ENCODE data around the gene MANBA.
"Not testable (repeated sequence)": the region's sequence is repeated elsewhere in the genome, so short reads cannot be mapped to it uniquely, and the experiment has no call there.

MANBA gene

GRCh38 chr4:102619021-102619420, 141.7 kb downstream of the MANBA start:
- not testable (repeated sequence) for FAIRE-seq

- FAIRE-seq = no peak
Measured at GRCh38 chr4:102616636-102617035, 144.1 kb downstream of the MANBA start.

GRCh38 chr4:102614801-102615200, 146.0 kb downstream of the MANBA start:
- FAIRE-seq = no peak

GRCh38 chr4:102612824-102613366, 147.9 kb downstream of the MANBA start:
- no peak for FAIRE-seq

GRCh38 chr4:102612210-102612609, 148.6 kb downstream of the MANBA start:
- FAIRE-seq = no peak

GRCh38 chr4:102610476-102610875, 150.3 kb downstream of the MANBA start:
- FAIRE-seq = no peak

- no peak for FAIRE-seq
Measured at GRCh38 chr4:102610007-102610406, 150.8 kb downstream of the MANBA start.

- no peak for FAIRE-seq
Measured at GRCh38 chr4:102608190-102608589, 152.6 kb downstream of the MANBA start.

GRCh38 chr4:102606846-102607450, 153.8 kb downstream of the MANBA start:
- FAIRE-seq = no peak

GRCh38 chr4:102606261-102606660, 154.5 kb downstream of the MANBA start:
- no peak for FAIRE-seq

- FAIRE-seq = no peak
Measured at GRCh38 chr4:102604222-102604940, 156.4 kb downstream of the MANBA start.

GRCh38 chr4:102601586-102602227, 159.1 kb downstream of the MANBA start:
- no peak for FAIRE-seq

GRCh38 chr4:102600689-102601088, 160.1 kb downstream of the MANBA start:
- FAIRE-seq = no peak

GRCh38 chr4:102599886-102600285, 160.9 kb downstream of the MANBA start:
- no peak for FAIRE-seq

GRCh38 chr4:102599455-102599854, 161.3 kb downstream of the MANBA start:
- no peak for FAIRE-seq

GRCh38 chr4:102598762-102599374, 161.9 kb downstream of the MANBA start:
- FAIRE-seq = no peak

GRCh38 chr4:102598086-102598761, 162.5 kb downstream of the MANBA start:
- FAIRE-seq = no peak

- no peak for FAIRE-seq
Measured at GRCh38 chr4:102596532-102596931, 164.2 kb downstream of the MANBA start.

- FAIRE-seq = no peak
Measured at GRCh38 chr4:102594000-102594399, 166.8 kb downstream of the MANBA start.

- no peak for FAIRE-seq
Measured at GRCh38 chr4:102593147-102593546, 167.6 kb downstream of the MANBA start.

GRCh38 chr4:102592256-102592655, 168.5 kb downstream of the MANBA start:
- no peak for FAIRE-seq

- FAIRE-seq = no peak
Measured at GRCh38 chr4:102589743-102590142, 171.0 kb downstream of the MANBA start.

GRCh38 chr4:102586644-102587021, 174.1 kb downstream of the MANBA start:
- FAIRE-seq = no peak
